ENCODE measurements around the gene PEDS1.
"Not testable (repeated sequence)": the region's sequence is repeated elsewhere in the genome, so short reads cannot be mapped to it uniquely, and the experiment has no call there.

Gene PEDS1

GRCh38 chr20:50190251-50191064 is 36.9 kb upstream of the PEDS1 start, which contains the start of gene CEBPB:
Gene CEBPB, plus strand, starts transcription at chr20:50190830. Its CDS starts 204 bp downstream, at chr20:50191034.
- DNase-seq: peak; percentile 65 to 86 (median 77)

- peak in 4 of 5 donors; percentile 26 to 29 (median 28) for DNase-seq
These were observed 36.2 kb upstream of the PEDS1 start for GRCh38 chr20:50189681-50190250.

- DNase-seq: no peak
These were observed 35.6 kb upstream of the PEDS1 start for GRCh38 chr20:50188879-50189680.

GRCh38 chr20:50188287-50188688 is 34.8 kb upstream of the PEDS1 start:
- no peak for DNase-seq

- DNase-seq: no peak
These were observed 34.0 kb upstream of the PEDS1 start for GRCh38 chr20:50187403-50188051.

GRCh38 chr20:50186987-50187402 is 33.5 kb upstream of the PEDS1 start:
- no peak for DNase-seq

- DNase-seq: peak; percentile 66 to 92 (median 72)
These were observed 32.8 kb upstream of the PEDS1 start for GRCh38 chr20:50186151-50186885.

- no peak for DNase-seq
These were observed 31.9 kb upstream of the PEDS1 start for GRCh38 chr20:50185426-50185825.

- DNase-seq: no peak
These were observed 28.8 kb upstream of the PEDS1 start for GRCh38 chr20:50182346-50182745.

GRCh38 chr20:50181344-50181743 is 27.8 kb upstream of the PEDS1 start:
- DNase-seq: no peak

GRCh38 chr20:50178672-50179071 is 25.1 kb upstream of the PEDS1 start:
- DNase-seq: not testable (repeated sequence)

- no peak for DNase-seq
These were observed 22.7 kb upstream of the PEDS1 start for GRCh38 chr20:50175938-50176933.

- DNase-seq: no peak
These were observed 20.9 kb upstream of the PEDS1 start for GRCh38 chr20:50174456-50174855.

GRCh38 chr20:50172347-50173013 is 19.0 kb upstream of the PEDS1 start:
- DNase-seq: no peak

- DNase-seq: no peak
These were observed 17.2 kb upstream of the PEDS1 start for GRCh38 chr20:50170549-50171220.

- DNase-seq: peak; percentile 42 to 80 (median 71)
These were observed 15.9 kb upstream of the PEDS1 start for GRCh38 chr20:50169329-50169823.

GRCh38 chr20:50165684-50166554 is 12.4 kb upstream of the PEDS1 start:
- DNase-seq: peak in 4 of 5 donors; percentile 39 to 84 (median 54)
